ENCODE measurements around the gene SEMA3D.

SEMA3D gene

DNA sequence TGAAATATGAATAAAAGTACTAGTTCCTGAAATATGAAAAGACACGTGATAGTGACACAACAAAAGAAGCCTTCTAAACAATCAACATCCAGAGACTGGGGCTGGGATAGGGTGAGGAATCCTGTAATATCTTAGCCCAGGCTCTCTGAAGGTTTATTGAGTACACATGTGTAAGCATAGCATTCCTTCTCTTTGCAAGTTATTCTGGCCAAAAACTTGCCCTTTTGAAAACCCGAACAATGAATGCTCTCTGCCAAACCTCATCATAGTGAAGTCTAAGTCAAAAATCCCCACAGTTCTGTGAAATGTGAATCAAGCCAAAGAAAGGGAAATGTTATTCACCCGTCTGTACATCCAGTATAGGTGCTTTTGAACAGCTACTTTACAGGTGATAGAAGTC, 11.6 kb downstream of the SEMA3D start:
- no peak overlapping the region for H3K4me3 ChIP-seq (ENCODE audit: insufficient read length, low read depth)
- no peaks in the 10 kb centered on the region for H3K36me3 ChIP-seq (ENCODE audit: insufficient read depth, insufficient read length, low read length)
- no peak for TF ChIP-seq SUZ12 (IDR thresholded peaks at IDR 0.05; ENCODE audit: extremely low read depth, insufficient read depth, insufficient read length)
- TF ChIP-seq ZNF274 (IDR thresholded peaks at IDR 0.05; ENCODE audit: low read depth, low read length) = no peak
- no peak for TF ChIP-seq YY1 (IDR thresholded peaks at IDR 0.05; ENCODE audit: insufficient read depth, insufficient read length)
- H3K27me3 ChIP-seq (ENCODE audit: insufficient read depth, insufficient read length) = no peaks in the 10 kb centered on the region
- peaks cover 14% of the 10 kb centered on the region for H3K9me3 ChIP-seq (ENCODE audit: insufficient read depth, low read length)
- DNase-seq (ENCODE audit: low read depth, low spot score) = no peak
- H3K4me1 ChIP-seq (ENCODE audit: insufficient read depth, insufficient read length) = no peaks in the 10 kb centered on the region
- no peak overlapping the region for H3K9ac ChIP-seq (ENCODE audit: insufficient read length, low read depth)

- no peak for DNase-seq (ENCODE audit: low read depth, low spot score)
Measured at GRCh38 chr7:85172530-85172941, 14.3 kb downstream of the SEMA3D start.

GRCh38 chr7:85167636-85168035, 19.2 kb downstream of the SEMA3D start:
- DNase-seq (ENCODE audit: low read depth, low spot score) = no peak
- TF ChIP-seq SUZ12 (IDR thresholded peaks at IDR 0.05; ENCODE audit: extremely low read depth, insufficient read depth, insufficient read length) (no peak), ZNF274 (IDR thresholded peaks at IDR 0.05; ENCODE audit: low read depth, low read length) (no peak), YY1 (IDR thresholded peaks at IDR 0.05; ENCODE audit: insufficient read depth, insufficient read length) (no peak)
- no peaks in the 10 kb centered on the region for H3K4me1 ChIP-seq (ENCODE audit: insufficient read depth, insufficient read length)
- H3K9ac ChIP-seq (ENCODE audit: insufficient read length, low read depth) = no peak overlapping the region
- no peaks in the 10 kb centered on the region for H3K36me3 ChIP-seq (ENCODE audit: insufficient read depth, insufficient read length, low read length)
- no peaks in the 10 kb centered on the region for H3K27me3 ChIP-seq (ENCODE audit: insufficient read depth, insufficient read length)
- H3K4me3 ChIP-seq (ENCODE audit: insufficient read length, low read depth) = no peak overlapping the region
- no peaks in the 10 kb centered on the region for H3K9me3 ChIP-seq (ENCODE audit: insufficient read depth, low read length)

More at GRCh38 chr7:85172530-85172941, 14.3 kb downstream of the SEMA3D start:
- Histone ChIP-seq H3K4me1 (ENCODE audit: insufficient read depth, insufficient read length) (no peaks in the 10 kb centered on the region), H3K9ac (ENCODE audit: insufficient read length, low read depth) (no peak overlapping the region), H3K4me3 (ENCODE audit: insufficient read length, low read depth) (no peak overlapping the region), H3K9me3 (ENCODE audit: insufficient read depth, low read length) (no peaks in the 10 kb centered on the region), H3K27me3 (ENCODE audit: insufficient read depth, insufficient read length) (no peaks in the 10 kb centered on the region), H3K36me3 (ENCODE audit: insufficient read depth, insufficient read length, low read length) (no peaks in the 10 kb centered on the region)
- no peak for TF ChIP-seq ZNF274 (IDR thresholded peaks at IDR 0.05; ENCODE audit: low read depth, low read length)
- TF ChIP-seq YY1 (IDR thresholded peaks at IDR 0.05; ENCODE audit: insufficient read depth, insufficient read length) = no peak
- no peak for TF ChIP-seq SUZ12 (IDR thresholded peaks at IDR 0.05; ENCODE audit: extremely low read depth, insufficient read depth, insufficient read length)

DNA sequence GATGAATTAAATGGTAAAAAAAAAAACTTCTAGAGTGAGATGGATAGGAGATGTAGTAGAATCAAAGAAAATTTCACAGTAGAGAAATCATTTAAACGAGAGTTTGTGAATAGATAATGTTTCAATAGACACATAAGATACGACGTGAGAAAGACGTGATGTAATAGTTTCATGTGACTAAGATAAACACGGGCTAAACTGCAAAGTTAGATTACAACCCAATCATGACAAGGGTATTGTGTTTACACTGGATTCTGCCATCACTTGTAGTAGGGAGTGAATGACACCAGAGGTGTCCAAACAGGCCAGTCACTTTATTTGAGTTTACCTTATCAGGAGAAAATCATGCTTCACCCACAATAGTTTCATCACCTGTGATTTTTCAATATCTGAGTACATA, 21.6 kb downstream of the SEMA3D start:
- TF ChIP-seq YY1 (IDR thresholded peaks at IDR 0.05; ENCODE audit: insufficient read depth, insufficient read length) = no peak
- no peak for TF ChIP-seq ZNF274 (IDR thresholded peaks at IDR 0.05; ENCODE audit: low read depth, low read length)
- TF ChIP-seq SUZ12 (IDR thresholded peaks at IDR 0.05; ENCODE audit: extremely low read depth, insufficient read depth, insufficient read length) = no peak
- Histone ChIP-seq H3K27me3 (ENCODE audit: insufficient read depth, insufficient read length) (no peaks in the 10 kb centered on the region), H3K4me1 (ENCODE audit: insufficient read depth, insufficient read length) (no peaks in the 10 kb centered on the region), H3K4me3 (ENCODE audit: insufficient read length, low read depth) (no peak overlapping the region), H3K9ac (ENCODE audit: insufficient read length, low read depth) (no peak overlapping the region), H3K9me3 (ENCODE audit: insufficient read depth, low read length) (no peaks in the 10 kb centered on the region), H3K36me3 (ENCODE audit: insufficient read depth, insufficient read length, low read length) (no peaks in the 10 kb centered on the region)
- no peak for DNase-seq (ENCODE audit: low read depth, low spot score)

- TF ChIP-seq ZNF274 (IDR thresholded peaks at IDR 0.05; ENCODE audit: low read depth, low read length) = no peak
- TF ChIP-seq YY1 (IDR thresholded peaks at IDR 0.05; ENCODE audit: insufficient read depth, insufficient read length) = no peak
- TF ChIP-seq SUZ12 (IDR thresholded peaks at IDR 0.05; ENCODE audit: extremely low read depth, insufficient read depth, insufficient read length) = no peak
- DNase-seq (ENCODE audit: low read depth, low spot score) = no peak
Measured at GRCh38 chr7:85164376-85164775, 22.5 kb downstream of the SEMA3D start.

DNA sequence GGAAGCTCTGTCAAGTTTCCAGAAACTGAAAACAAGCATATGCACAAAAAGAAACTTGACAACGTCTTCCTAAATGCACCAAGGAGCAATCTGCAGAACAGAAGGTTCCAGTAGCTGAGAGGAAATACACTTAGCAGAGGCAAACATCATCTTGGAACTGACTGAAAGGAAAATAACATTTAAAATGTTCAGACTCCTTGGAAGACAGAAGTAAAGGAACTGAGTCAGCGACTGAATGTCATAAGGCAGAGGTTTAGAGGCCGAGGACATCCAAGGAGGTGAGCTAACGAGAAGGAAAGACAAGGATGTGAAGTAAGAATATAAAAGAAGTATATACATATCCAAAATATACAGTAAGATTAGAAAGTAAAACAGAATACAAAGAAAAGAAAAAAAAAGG, 24.1 kb downstream of the SEMA3D start:
- no peaks in the 10 kb centered on the region for H3K36me3 ChIP-seq (ENCODE audit: insufficient read depth, insufficient read length, low read length)
- H3K4me3 ChIP-seq (ENCODE audit: insufficient read length, low read depth) = no peak overlapping the region
- DNase-seq (ENCODE audit: low read depth, low spot score) = no peak
- TF ChIP-seq SUZ12 (IDR thresholded peaks at IDR 0.05; ENCODE audit: extremely low read depth, insufficient read depth, insufficient read length) (no peak), YY1 (IDR thresholded peaks at IDR 0.05; ENCODE audit: insufficient read depth, insufficient read length) (no peak), ZNF274 (IDR thresholded peaks at IDR 0.05; ENCODE audit: low read depth, low read length) (no peak)
- no peaks in the 10 kb centered on the region for H3K4me1 ChIP-seq (ENCODE audit: insufficient read depth, insufficient read length)
- no peaks in the 10 kb centered on the region for H3K27me3 ChIP-seq (ENCODE audit: insufficient read depth, insufficient read length)
- H3K9me3 ChIP-seq (ENCODE audit: insufficient read depth, low read length) = no peaks in the 10 kb centered on the region
- no peak overlapping the region for H3K9ac ChIP-seq (ENCODE audit: insufficient read length, low read depth)

More at GRCh38 chr7:85164376-85164775, 22.5 kb downstream of the SEMA3D start:
- Histone ChIP-seq H3K9ac (ENCODE audit: insufficient read length, low read depth) (no peak overlapping the region), H3K9me3 (ENCODE audit: insufficient read depth, low read length) (no peaks in the 10 kb centered on the region), H3K4me1 (ENCODE audit: insufficient read depth, insufficient read length) (no peaks in the 10 kb centered on the region), H3K27me3 (ENCODE audit: insufficient read depth, insufficient read length) (no peaks in the 10 kb centered on the region), H3K4me3 (ENCODE audit: insufficient read length, low read depth) (no peak overlapping the region), H3K36me3 (ENCODE audit: insufficient read depth, insufficient read length, low read length) (no peaks in the 10 kb centered on the region)

GRCh38 chr7:85160223-85160622, 26.6 kb downstream of the SEMA3D start:
- H3K9ac ChIP-seq (ENCODE audit: insufficient read length, low read depth) = no peak overlapping the region

More at GRCh38 chr7:85160223-85160622, 26.6 kb downstream of the SEMA3D start:
- DNase-seq (ENCODE audit: low read depth, low spot score) = no peak
- H3K9me3 ChIP-seq (ENCODE audit: insufficient read depth, low read length) = no peaks in the 10 kb centered on the region; the same call in 1 of the 2 replicates
- TF ChIP-seq SUZ12 (IDR thresholded peaks at IDR 0.05; ENCODE audit: extremely low read depth, insufficient read depth, insufficient read length) (no peak), ZNF274 (IDR thresholded peaks at IDR 0.05; ENCODE audit: low read depth, low read length) (no peak), YY1 (IDR thresholded peaks at IDR 0.05; ENCODE audit: insufficient read depth, insufficient read length) (no peak)
- H3K4me1 ChIP-seq (ENCODE audit: insufficient read depth, insufficient read length) = no peaks in the 10 kb centered on the region
- H3K4me3 ChIP-seq (ENCODE audit: insufficient read length, low read depth) = no peak overlapping the region
- no peaks in the 10 kb centered on the region for H3K36me3 ChIP-seq (ENCODE audit: insufficient read depth, insufficient read length, low read length)
- no peaks in the 10 kb centered on the region for H3K27me3 ChIP-seq (ENCODE audit: insufficient read depth, insufficient read length)
